Subcutaneous adipose tissue (tissue), 4 donors: Measurements from ENCODE around the gene NEK6. TPM values are rescaled to one million over a fixed set of nuclear protein-coding genes. Genes with fewer than 3 reads are reported as not detected.

ENCODE experiments used
- total RNA-seq, 4 donors: library from RNA; depleted of rRNA; stranded (reverse); fragments of >200 nt; gene quantifications; one replicate each; pipeline ENCODE4 v1.1.0, GENCODE V29; 2016
- TF ChIP-seq, protein P1 (sequence below): fragments of 450-650 bp; IDR thresholded peaks from one replicate; pipeline ENCODE4 v1.5.1; 2016; ENCODE audit warnings: low read depth, mild to moderate bottlenecking, control low read depth, antibody characterized with exemption, moderate library complexity

Gene NEK6
- total RNA-seq, 4 donors from 2014 or later = 18.5 to 38.2 (median 27.0) TPM

- TF ChIP-seq, protein P1, sequence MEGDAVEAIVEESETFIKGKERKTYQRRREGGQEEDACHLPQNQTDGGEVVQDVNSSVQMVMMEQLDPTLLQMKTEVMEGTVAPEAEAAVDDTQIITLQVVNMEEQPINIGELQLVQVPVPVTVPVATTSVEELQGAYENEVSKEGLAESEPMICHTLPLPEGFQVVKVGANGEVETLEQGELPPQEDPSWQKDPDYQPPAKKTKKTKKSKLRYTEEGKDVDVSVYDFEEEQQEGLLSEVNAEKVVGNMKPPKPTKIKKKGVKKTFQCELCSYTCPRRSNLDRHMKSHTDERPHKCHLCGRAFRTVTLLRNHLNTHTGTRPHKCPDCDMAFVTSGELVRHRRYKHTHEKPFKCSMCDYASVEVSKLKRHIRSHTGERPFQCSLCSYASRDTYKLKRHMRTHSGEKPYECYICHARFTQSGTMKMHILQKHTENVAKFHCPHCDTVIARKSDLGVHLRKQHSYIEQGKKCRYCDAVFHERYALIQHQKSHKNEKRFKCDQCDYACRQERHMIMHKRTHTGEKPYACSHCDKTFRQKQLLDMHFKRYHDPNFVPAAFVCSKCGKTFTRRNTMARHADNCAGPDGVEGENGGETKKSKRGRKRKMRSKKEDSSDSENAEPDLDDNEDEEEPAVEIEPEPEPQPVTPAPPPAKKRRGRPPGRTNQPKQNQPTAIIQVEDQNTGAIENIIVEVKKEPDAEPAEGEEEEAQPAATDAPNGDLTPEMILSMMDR = no peak
Observed at GRCh38 chr9:124330011-124330697, 72.4 kb downstream of the NEK6 start.

DNA sequence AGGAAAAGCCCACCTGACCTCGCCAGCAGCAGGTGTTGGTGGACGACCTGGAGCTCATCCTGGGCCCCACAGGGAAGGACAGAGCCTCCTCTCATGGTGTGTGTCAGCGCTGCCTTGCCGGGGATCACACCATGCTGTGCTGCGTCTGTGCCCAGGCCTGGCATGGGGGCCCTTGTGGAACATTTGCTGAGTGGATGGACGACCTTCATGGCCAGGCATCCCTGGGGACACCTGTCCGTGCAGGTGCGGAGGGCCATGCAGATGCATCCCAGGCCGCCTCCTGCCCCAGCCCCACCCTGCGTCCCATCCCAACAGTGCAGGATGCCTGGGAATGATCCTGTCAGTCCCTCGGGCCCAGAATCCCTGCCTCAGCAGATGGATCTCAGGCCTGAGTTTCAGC lies 73.8 kb downstream of the NEK6 start:
- TF ChIP-seq, protein P1 = no peak

GRCh38 chr9:124332361-124333202 lies 74.8 kb downstream of the NEK6 start:
- TF ChIP-seq, protein P1 = no peak

DNA sequence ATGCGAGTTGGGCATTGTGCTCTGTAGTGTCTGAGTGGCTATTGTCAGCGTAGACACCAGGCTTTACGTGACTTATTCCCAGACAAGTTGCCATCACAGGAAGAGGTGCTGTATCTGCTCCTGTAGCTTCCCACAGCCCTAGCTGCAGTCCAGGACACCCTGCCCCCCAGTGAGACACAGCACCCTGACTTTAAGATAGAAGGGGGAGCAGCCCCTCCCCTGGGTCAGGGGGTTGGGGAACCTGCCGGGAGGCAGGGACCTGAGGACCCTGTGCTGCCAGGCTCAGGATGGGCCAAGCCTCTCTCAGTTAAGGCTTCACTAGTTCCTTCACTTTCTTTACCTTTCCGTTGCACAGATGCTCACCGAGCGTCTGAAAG lies 75.4 kb downstream of the NEK6 start:
- TF ChIP-seq, protein P1 = no peak

DNA sequence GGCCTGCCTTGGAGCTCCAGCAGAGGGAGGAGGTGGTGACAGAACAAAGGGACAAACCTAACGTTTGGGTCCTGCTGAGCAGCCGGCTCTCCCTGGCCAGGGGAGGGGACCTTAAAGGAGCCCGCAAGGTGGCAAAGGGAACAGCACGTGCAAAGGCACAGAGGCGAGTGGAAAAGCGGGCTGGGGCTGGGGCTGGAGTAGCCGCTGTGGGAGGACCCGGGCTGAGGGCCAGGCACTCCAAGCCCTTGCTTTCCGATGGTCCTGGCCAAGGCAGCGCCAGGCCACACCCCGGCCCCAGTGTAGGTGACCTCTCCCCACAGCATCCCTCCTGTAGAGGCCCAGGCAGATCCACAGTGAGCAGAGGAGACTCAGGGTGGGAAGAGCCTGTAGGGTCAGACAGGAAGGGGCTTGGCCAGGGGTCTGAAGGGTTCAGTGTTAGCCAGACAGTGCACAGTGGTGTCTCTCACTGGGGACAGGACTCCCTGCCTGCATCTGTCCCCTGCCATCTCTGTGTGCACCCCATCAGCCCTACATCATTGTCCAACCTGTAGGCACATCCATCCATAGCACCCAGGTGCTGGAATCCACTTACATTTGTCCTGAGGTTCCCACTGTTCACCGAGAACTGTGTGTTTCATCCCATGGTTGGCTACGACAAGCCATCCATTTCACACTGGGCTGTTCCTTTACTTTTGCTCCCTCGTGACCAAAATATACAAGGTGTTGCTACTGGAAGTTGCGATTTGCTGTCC lies 77.0 kb downstream of the NEK6 start:
- TF ChIP-seq, protein P1 = no peak

- TF ChIP-seq, protein P1 = no peak
Observed at GRCh38 chr9:124335320-124335707, 77.6 kb downstream of the NEK6 start.

- TF ChIP-seq, protein P1 = no peak
Observed at GRCh38 chr9:124337562-124337961, 79.8 kb downstream of the NEK6 start.
